ENCODE measurements around the gene TMED6. TPM values are rescaled to one million over a fixed set of nuclear protein-coding genes. Genes with fewer than 3 reads are reported as not detected.

TMED6 gene
- 1 to 10 TPM; 1.3 to 1.8 TPM for total RNA-seq

DNA sequence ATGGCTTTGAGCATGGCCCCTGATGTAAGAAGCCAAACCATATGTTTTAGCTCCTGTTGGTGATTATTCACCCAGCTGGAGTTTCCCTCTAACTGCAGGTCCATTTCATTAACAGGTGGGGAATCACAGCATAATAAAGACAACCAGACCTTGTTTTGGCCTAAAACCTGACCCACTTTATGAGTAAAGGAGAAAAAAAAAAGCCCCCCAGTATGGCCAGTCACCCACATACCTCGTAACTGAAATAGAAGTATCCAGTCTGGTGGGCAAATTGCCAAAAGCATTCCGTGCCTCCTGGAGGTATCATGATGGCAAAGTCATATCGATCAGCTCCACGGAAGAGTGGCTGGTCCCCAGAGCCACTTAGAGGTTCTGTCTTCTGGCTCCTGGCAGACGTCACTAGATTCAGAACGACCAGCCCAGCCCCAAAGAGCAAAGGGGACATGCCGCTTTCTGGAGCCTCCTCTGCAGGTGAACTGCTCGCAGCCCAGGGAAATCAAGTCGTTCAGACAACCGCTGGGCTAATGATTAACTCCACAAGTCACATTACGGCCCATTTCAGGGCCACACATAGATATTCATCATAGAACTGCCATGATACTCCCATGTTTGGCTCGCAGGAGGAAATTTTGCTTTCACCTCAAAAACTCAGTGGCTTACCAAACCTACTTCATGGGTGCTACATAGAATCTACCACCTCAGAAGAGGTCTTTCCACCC, at the start of gene TMED6:
Gene TMED6 (minus strand): TSS at position 478 of the 719 bp plus-strand sequence. CDS start 33 bp downstream, at position 445.
- Mint-ChIP-seq H3K4me3 (no peak within 1 kb of the TSS), H3K9me3 (no peaks in the 10 kb centered on the region), H3K4me1 (peaks cover 5% of the 10 kb centered on the region), H3K27ac (no peak within 1 kb of the TSS), H3K27me3 (no peaks in the 10 kb centered on the region), H3K36me3 (ENCODE audit: low read depth) (peaks cover 21% of the 10 kb centered on the region)
- ChIA-PET POLR2A (interaction anchor here (0.9 kb wide), 1 partner anchor 10 kb away, joined by 3 read pairs; no protein-coding TSS in a partner anchor), CTCF (interaction anchor here (0.6 kb wide), 1 partner anchor 30 kb away, joined by 3 read pairs; no protein-coding TSS in a partner anchor)
- DNase-seq = no peak

DNA sequence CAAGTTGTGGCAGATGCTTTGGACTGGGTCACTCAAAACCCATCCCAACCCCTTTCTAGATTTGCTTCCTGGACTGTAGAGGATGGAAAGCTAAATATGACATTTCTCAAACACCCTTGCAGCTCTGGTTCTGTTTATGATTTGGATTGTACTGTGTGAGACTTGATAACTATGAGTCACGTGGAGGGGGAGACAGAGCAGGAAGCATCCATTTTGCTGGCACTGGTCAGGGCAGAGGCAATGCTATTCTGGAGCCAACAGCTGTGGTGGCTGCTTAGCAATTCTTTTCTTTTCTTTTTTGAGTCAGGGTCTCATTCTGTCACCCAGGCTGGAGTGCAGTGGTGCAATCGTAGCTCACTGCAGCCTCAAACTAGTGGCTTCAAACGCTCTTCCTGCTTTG, 47.8 kb upstream of the TMED6 start:
- H3K27me3 Mint-ChIP-seq = peaks cover 9% of the 10 kb centered on the region
- peaks cover 14% of the 10 kb centered on the region for H3K4me1 Mint-ChIP-seq
- H3K9me3 Mint-ChIP-seq = no peaks in the 10 kb centered on the region
- ChIA-PET CTCF (interaction anchor here (0.6 to 2.0 kb wide), 3 partner anchors 11 to 179 kb away, joined by 3 to 7 read pairs (median 3); no protein-coding TSS in a partner anchor), POLR2A (interaction anchor here (0.6 kb wide), 1 partner anchor 353 kb away, joined by 4 read pairs; no protein-coding TSS in a partner anchor)
- no peak overlapping the region for H3K4me3 Mint-ChIP-seq
- DNase-seq = no peak
- no peak overlapping the region for H3K27ac Mint-ChIP-seq
- no peaks in the 10 kb centered on the region for H3K36me3 Mint-ChIP-seq (ENCODE audit: low read depth)

DNA sequence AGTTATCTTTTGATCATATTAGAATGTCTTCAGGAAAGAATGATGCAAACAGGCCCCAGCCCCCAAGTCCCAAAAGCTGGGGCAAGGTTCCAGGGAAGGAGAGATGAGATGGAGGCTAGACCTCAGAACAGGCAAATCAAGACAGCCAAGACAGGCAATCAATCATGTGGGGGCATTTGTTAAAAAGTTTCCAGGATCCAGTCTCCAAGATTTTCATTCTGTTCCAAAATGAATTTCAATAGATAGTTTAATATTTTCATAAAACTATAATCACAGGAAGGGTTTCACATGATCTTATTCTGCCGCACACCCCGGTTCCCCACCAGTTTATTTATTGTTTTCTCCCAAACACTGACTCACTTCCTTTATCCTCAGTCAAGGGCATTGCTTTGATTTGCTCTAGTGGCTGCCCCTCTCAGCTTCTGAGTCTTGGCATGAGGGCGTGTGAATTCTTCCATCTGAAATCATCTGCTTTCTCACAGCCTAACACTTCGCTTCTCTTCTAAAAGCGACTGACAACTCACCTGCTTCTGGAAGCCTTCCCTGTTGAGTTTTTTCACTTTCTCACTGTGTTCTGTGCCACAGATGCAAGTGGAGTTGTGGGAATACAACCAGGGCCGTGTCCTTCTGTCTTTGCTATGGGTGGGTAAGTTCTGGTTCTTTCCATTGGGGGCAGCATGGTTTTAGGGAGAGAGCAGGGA, 46.4 kb upstream of the TMED6 start:
- Mint-ChIP-seq H3K9me3 (no peaks in the 10 kb centered on the region), H3K27me3 (peaks cover 15% of the 10 kb centered on the region), H3K27ac (no peak overlapping the region), H3K4me3 (no peak overlapping the region), H3K4me1 (peaks cover 14% of the 10 kb centered on the region), H3K36me3 (ENCODE audit: low read depth) (no peaks in the 10 kb centered on the region)
- DNase-seq = no peak
- ChIA-PET CTCF (interaction anchor here (1.7 to 3.1 kb wide), 4 partner anchors 9 to 356 kb away, joined by 5 to 32 read pairs (median 9); partner anchors contain the start of gene NOB1), POLR2A (interaction anchor here (2.2 kb wide), 1 partner anchor 356 kb away, joined by 16 read pairs; the partner anchor contains the start of gene NOB1)

DNA sequence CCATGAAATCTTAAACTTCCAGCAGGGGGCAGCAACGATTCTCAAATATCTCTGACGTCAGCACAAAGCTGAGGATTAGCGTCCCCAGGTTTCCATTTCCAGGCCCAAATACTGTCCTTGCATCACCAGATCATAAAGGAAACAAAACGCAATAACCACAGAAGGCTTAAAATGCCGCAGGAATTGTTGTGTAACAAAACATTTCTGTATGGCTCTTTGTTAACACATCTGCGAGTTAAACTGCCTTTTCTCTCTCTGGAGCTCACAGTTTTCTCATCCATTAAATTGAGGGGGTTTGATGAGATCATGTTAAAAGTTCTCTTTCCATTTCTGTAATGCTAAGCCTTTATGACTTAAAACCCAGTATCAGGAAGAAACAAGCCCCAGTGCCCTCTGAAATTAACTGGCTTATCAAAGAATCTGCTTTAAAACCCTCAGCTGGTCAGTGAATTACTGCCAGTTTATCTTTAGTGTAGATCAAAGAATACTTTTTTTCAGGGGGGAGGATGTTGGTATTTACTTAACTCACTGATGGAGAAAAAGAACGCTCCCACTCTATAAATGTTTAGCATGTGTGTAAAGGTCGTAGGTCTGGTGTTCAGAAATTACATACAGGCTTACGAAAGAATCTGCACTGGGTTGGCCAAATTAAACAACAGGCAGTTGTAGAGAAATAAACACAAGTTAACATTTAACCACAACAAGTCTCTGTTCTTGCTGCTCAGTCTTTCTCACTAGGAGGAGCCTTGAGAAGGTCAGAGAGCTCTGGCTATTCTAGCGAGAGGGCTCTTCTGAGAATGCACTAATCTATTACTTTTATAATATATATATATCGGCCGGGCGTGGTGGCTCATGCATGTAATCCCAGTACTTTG, 44.8 kb upstream of the TMED6 start:
- H3K36me3 Mint-ChIP-seq (ENCODE audit: low read depth) = no peaks in the 10 kb centered on the region
- no peaks in the 10 kb centered on the region for H3K9me3 Mint-ChIP-seq
- peak overlapping the region; percentile 7 for H3K27ac Mint-ChIP-seq
- H3K4me1 Mint-ChIP-seq = peaks cover 14% of the 10 kb centered on the region
- ChIA-PET POLR2A (interaction anchor here (0.6 to 2.2 kb wide), 7 partner anchors 10 to 1530 kb away, joined by 3 to 16 read pairs (median 6); partner anchors contain the start of genes CYB5B, NOB1 and TERF2), CTCF (interaction anchor here (0.6 to 3.1 kb wide), 40 partner anchors 8 to 534 kb away, joined by 3 to 39 read pairs (median 4); partner anchors contain the start of genes CYB5B, NOB1, TERF2 and WWP2)
- H3K27me3 Mint-ChIP-seq = peaks cover 15% of the 10 kb centered on the region
- peak; percentile 69 for DNase-seq
- no peak overlapping the region for H3K4me3 Mint-ChIP-seq

DNA sequence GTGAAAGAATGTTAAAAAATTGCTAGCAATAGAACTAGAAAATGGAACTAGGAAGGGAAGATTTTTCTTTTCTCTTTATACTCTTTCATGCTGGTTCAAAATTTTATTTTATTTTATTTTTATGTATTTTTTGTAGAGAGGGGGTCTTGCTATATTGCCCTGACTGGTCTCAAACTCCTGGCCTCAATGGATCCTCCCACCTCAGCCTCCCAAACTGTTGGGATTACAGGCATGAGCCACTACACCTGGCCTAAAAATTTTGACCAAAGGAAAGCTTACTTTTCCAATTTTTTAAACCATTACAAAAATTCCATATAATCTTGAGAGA, 44.2 kb upstream of the TMED6 start:
- Mint-ChIP-seq H3K9me3 (no peaks in the 10 kb centered on the region), H3K4me3 (no peak overlapping the region), H3K4me1 (peaks cover 14% of the 10 kb centered on the region), H3K36me3 (ENCODE audit: low read depth) (no peaks in the 10 kb centered on the region), H3K27me3 (peaks cover 15% of the 10 kb centered on the region), H3K27ac (no peak overlapping the region)
- POLR2A ChIA-PET = interaction anchor here (0.6 to 2.2 kb wide), 7 partner anchors 10 to 1530 kb away, joined by 3 to 16 read pairs (median 6); partner anchors contain the start of genes CYB5B, NOB1 and TERF2
- CTCF ChIA-PET = interaction anchor here (0.6 to 3.1 kb wide), 34 partner anchors 8 to 535 kb away, joined by 3 to 39 read pairs (median 4); partner anchors contain the start of genes CYB5B, NOB1, TERF2 and WWP2
- no peak for DNase-seq

DNA sequence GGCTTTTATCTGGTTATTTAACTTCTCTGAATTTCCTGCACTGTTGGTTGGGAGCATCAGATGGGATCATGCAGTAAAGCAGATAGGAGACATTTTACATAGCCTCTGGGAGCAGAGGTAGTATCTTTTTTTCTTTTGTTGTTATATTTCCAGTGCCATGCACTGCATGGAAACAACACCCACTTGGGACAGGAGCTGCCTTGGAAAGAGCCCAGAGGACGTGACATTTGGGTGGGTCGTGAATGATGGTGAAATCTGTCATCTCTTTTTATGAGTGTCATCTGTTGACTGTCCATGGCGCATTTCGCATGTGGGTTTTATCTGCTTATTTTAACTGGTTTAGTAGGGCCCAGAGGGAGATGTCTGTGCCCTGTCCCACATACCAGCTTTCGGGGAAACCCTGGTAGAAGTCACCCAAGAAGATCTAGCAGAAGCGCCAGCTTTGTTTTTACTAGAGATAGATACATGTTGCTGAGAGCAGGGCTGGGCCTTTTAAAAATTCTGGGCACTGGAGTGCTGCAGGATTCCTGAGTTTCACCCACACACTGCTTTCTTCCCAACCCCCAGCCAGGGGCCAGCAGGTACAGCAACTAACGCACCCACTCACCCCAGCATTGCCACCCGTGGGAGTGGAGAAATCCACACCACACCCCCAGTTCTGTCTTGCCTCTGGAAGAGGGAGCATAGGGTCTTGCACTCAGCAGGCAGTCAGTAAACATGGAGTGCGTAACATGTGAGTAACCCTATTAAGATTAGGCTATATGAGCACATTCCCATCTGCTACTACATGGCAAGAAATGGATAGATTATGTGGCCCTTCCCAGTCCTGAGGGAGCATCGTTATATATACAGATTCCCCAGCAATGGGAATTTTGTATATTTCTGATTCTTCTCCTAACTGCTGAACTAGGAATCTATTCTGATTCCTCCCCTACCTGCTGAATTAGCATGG, 42.6 kb upstream of the TMED6 start:
- Mint-ChIP-seq H3K9me3 (no peaks in the 10 kb centered on the region), H3K4me3 (no peak overlapping the region), H3K27me3 (peaks cover 13% of the 10 kb centered on the region), H3K36me3 (ENCODE audit: low read depth) (no peaks in the 10 kb centered on the region), H3K27ac (no peak overlapping the region), H3K4me1 (peaks cover 9% of the 10 kb centered on the region)
- DNase-seq = no peak
- POLR2A ChIA-PET = no interaction called here
- CTCF ChIA-PET = no interaction called here

DNA sequence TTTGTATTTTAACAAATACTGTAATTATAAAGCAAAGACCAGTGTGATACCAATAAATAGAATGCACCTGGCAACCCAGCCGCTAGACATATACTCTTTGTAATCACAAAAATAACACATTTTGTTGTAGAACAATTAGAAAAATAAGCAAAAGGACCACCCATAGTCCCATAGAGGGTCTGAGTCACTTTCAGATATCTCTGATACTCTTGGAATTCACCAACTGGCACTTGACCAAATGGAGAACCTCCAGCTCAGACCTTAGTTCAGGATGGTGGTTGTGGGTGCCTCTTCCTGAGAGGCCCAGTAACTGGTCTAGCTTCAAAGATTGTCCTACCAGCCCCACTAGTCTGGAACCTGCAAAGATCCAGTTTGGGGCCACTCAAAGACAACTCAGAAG, 35.0 kb upstream of the TMED6 start:
- Mint-ChIP-seq H3K4me3 (peak overlapping the region; percentile 93), H3K27me3 (no peaks in the 10 kb centered on the region), H3K9me3 (no peaks in the 10 kb centered on the region), H3K36me3 (ENCODE audit: low read depth) (peaks cover 30% of the 10 kb centered on the region), H3K27ac (no peak overlapping the region), H3K4me1 (peaks cover 32% of the 10 kb centered on the region)
- no peak for DNase-seq
- POLR2A ChIA-PET = interaction anchor here (0.6 to 3.3 kb wide), 9 partner anchors 10 to 178 kb away, joined by 3 to 34 read pairs (median 3); partner anchors contain the start of genes COG8, CYB5B, NIP7 and PDF
- CTCF ChIA-PET = interaction anchor here (1.3 to 1.4 kb wide), 2 partner anchors 10 to 48 kb away, joined by 3 to 10 read pairs; partner anchors contain the start of gene COG8

DNA sequence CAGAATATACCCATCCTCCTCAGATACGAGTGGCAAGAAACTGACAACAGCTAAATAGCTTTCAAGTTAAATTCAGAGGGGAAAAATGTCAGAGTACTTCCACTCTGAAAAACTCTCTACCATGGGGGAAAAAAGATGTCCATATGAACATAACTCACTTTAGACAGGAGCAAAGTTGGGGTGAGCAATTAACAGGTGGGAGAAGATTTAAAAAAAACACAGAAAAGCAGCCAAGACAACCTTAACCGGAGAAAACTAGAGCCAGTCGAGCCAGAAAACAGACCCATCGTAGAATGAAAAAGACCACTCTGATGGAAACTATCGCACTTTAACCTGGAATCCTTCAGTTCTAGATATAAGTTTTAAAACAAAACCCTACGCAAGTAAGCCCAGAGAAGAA, 33.4 kb upstream of the TMED6 start:
- peaks cover 41% of the 10 kb centered on the region for H3K36me3 Mint-ChIP-seq (ENCODE audit: low read depth)

DNA sequence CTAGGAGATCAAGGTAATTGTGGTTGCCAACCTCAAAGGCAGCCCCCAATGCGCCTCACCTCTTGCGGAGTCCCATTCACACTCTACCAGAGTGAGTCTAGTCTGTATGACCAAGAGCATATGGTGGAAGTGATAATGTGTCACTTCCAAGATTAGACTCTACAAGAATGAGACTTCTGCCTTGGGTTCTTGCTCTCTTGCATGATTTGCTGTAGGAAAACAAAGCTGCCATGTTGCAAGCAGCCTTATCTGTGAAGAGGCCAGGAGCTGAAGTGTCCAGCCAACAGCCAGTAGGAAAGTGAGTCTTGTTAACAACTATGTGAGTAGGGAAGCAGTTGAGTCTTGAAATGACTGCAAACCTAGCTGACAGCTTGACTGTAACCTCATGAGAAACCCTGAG, 30.8 kb upstream of the TMED6 start:
- Mint-ChIP-seq H3K4me1 (peaks cover 41% of the 10 kb centered on the region), H3K9me3 (no peaks in the 10 kb centered on the region), H3K36me3 (ENCODE audit: low read depth) (peaks cover 64% of the 10 kb centered on the region), H3K27me3 (no peaks in the 10 kb centered on the region), H3K4me3 (no peak overlapping the region), H3K27ac (no peak overlapping the region)
- DNase-seq = no peak
- CTCF ChIA-PET = interaction anchor here (7.7 kb wide), 1 partner anchor 14 kb away, joined by 39 read pairs; no protein-coding TSS in a partner anchor
- POLR2A ChIA-PET = interaction anchor here (0.8 kb wide), 1 partner anchor 53 kb away, joined by 3 read pairs; no protein-coding TSS in a partner anchor

More for the DNA sequence above, 33.4 kb upstream of the TMED6 start:
- POLR2A ChIA-PET = interaction anchor here (1.1 to 3.3 kb wide), 9 partner anchors 10 to 377 kb away, joined by 3 to 34 read pairs (median 4); partner anchors contain the start of genes COG8, CYB5B, NIP7 and NOB1
- DNase-seq = no peak
- H3K4me3 Mint-ChIP-seq = peak overlapping the region; percentile 93
- no peaks in the 10 kb centered on the region for H3K27me3 Mint-ChIP-seq
- H3K27ac Mint-ChIP-seq = peak overlapping the region; percentile 91
- no peaks in the 10 kb centered on the region for H3K9me3 Mint-ChIP-seq
- CTCF ChIA-PET = interaction anchor here (0.6 to 7.7 kb wide), 5 partner anchors 12 to 807 kb away, joined by 3 to 39 read pairs (median 5); partner anchors contain the start of gene NOB1
- H3K4me1 Mint-ChIP-seq = peaks cover 37% of the 10 kb centered on the region

DNA sequence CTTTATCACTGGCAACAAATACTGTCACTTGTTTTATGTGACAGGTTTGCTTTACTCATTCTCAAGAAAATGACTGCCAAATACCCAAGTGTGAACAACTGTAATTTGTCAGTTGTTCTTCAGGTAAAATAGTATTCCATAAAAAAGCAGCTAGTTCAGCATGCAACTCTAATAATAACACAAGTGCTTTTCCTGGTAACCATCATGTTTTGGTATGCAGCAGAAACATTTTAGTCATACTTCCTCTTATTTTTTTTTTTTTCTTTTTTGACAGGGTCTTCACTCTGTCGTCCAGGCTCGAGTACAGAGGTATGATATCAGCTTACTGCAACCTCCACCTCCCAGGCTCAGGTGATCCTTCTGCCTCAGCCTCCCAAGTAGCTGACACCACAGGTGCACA, 29.6 kb upstream of the TMED6 start:
- Mint-ChIP-seq H3K4me3 (no peak overlapping the region), H3K27me3 (no peaks in the 10 kb centered on the region), H3K9me3 (no peaks in the 10 kb centered on the region), H3K27ac (no peak overlapping the region), H3K4me1 (peaks cover 39% of the 10 kb centered on the region), H3K36me3 (ENCODE audit: low read depth) (peaks cover 65% of the 10 kb centered on the region)
- CTCF ChIA-PET = interaction anchor here (0.7 to 7.7 kb wide), 3 partner anchors 15 to 84 kb away, joined by 3 to 39 read pairs (median 3); no protein-coding TSS in a partner anchor
- DNase-seq = no peak
- POLR2A ChIA-PET = interaction anchor here (1.2 to 2.0 kb wide), 3 partner anchors 41 to 373 kb away, joined by 3 to 7 read pairs (median 3); partner anchors contain the start of genes COG8, NIP7 and NOB1

DNA sequence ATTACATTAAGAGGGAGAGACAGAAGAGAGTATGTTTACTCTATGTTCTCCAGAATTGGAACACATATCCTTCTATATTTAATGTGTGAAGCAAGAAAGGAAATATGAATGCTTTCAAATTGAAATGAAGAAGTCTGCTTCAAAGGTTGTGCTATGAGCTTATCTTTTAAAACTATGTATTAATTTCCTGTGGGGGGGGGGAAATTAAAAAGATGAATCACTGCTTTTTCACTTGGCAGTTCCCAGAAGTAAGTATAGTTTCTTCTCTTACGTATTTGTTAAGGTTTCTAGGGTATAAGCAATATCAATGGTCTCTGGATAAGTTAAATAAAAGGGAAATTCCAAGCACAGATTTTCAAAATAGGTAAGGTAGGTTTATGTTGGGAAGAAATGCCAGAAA, 27.2 kb upstream of the TMED6 start:
- Mint-ChIP-seq H3K9me3 (no peaks in the 10 kb centered on the region), H3K27ac (no peak overlapping the region), H3K4me1 (peaks cover 24% of the 10 kb centered on the region), H3K27me3 (no peaks in the 10 kb centered on the region), H3K4me3 (no peak overlapping the region), H3K36me3 (ENCODE audit: low read depth) (peaks cover 57% of the 10 kb centered on the region)
- CTCF ChIA-PET = interaction anchor here (7.7 kb wide), 1 partner anchor 18 kb away, joined by 39 read pairs; no protein-coding TSS in a partner anchor
- POLR2A ChIA-PET = interaction anchor here (0.6 to 1.1 kb wide), 4 partner anchors 38 to 1815 kb away, joined by 3 read pairs; no protein-coding TSS in a partner anchor
- DNase-seq = no peak

Measured in activated CD4-positive, alpha-beta memory T cell treated with anti-CD3 and anti-CD28 coated beads, Interleukin-2, amount 10 ng/mL, durations not matched to agents 7 days and 5 days (primary cell).